ENCODE data around the gene SLC37A1.

SLC37A1 gene

DNA sequence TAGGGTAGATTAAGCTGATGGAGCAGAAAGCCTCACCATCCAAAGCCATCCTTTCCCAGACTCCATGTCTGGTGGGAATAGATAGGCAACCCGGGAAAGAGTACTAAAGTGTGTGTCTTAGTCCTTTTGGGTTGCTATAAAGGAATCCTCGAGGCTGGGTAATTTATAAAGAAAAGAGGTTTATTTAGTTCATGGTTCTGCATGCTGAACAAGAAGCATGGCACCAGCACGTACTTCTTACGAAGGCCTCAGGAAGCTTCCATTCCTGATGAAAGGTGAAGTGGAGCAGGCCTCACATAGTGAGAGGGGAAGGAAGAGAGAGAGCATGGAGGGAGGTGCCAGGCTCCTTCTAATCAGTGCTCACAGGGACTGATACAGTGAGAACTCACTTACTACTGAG is 6.2 kb upstream of the SLC37A1 start:
- DNase-seq (ENCODE audit: low spot score), result no peak

DNA sequence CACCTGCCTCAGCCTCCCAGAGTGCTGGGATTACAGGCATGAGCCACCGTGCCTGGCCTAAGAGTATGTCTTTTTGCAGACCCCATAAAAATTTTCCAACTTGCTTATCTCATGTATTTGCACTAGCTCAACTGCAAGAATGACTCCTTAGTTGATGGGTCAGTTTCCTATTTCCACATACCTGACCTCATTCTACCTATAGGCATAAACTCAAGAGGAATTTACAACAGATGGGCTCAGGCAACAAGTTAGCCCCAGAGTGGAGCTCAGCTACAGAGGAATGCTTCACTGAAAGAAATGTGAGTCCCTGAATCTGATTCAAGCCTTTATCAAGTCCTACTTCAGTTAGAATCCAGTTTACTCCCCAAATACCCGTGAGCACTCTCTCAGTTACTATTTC is 5.3 kb upstream of the SLC37A1 start:
- DNase-seq (ENCODE audit: low spot score), result no peak

DNA sequence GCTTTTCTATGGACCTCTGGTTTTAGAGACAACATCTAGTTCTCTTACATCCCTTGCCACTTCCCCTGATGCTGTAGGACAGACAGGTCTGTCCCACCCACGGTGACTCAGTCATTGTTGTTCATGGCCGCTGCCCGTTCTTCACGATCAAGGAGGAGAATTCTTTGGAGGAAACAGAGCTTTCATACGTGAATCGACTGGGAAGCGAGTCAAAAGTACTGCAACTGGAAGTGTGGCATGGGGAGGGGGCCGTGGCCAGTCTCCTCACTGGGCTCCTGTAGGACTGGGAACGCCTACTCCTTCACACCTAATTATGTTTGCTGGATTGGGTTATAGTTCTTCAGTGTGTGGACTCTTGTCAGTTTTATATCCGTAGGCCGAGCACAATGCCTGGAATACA is 4.4 kb upstream of the SLC37A1 start:
- no peak for DNase-seq (ENCODE audit: low spot score)

DNA sequence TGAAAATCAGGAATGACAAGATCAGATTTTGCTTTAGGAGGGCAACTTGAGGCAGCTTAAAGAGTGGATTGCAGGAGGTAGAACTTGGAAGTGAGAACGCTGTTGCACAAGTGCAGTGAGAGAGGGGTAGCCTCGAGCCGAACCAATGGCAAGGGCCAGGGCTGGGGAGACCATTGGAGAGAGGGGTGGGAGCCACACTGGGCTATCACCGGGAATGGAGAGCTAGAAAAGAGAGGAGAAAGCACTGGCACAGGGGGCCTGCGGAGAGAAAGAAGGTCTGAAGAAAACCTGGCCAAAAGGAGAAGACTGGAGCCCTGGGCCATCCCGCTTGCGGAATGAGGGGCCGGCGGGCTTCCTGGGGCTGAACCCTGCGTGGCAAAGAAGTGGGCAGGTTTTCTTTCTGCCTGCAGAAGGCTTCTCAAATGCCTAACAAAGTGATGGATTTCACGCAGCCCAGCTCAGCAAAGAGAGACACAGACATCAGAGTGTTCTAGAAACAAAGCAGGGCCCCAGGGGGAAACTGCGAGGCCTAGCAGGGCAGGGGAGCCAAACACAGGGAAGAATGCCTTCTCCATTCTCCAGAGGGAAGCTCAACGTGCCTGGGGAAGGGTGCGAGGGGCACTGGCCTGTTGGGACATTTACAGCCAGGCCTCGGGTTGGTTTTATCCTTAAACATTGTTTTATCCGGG is 1.2 kb upstream of the SLC37A1 start:
- no peak for DNase-seq (ENCODE audit: low spot score)

DNA sequence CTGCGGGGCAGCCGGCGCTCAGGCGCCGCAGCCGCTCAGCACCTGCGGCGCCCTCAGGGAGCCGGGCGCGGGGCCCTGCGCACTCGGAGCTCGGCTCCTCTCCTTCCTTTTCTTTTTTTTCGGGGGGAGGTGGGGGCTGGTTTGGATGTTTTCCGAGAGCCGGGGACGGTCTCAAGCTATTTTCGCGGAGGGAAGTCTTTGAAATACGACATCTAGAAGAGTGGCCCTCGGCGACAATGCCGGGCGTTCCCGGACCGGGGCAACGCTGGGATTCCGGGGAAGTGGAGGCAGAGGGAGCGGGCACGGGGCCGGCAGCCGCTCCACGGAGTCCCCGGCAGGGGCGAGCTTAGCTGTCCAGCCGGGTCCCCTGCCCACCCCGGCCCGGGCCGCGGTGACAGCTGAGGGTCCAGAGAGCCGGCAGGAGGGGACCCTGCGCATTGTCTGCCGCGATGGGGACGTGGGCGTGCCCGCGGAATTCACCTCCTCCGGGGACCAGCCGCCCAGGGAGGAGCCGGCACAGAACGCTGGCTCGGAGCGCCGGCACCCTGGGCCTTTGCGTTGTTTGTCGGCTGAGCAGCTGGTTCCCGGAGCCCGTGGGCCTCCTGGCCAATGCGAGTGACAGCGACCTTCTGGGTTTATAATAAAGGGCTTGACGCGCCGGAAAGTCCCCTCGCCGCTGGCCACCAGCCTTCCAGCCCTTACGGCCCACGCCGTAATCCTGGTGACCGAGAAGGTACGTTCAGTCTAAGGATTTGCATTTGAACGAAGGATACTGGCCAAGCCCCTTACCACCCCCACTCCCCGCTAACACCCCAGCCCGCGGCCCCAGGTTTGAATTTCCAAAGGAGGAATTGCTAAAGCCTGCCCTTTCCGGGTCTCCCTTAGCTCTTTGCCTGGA is 582 bp downstream of the SLC37A1 start:
- peak; percentile 63 for DNase-seq (ENCODE audit: low spot score)

DNA sequence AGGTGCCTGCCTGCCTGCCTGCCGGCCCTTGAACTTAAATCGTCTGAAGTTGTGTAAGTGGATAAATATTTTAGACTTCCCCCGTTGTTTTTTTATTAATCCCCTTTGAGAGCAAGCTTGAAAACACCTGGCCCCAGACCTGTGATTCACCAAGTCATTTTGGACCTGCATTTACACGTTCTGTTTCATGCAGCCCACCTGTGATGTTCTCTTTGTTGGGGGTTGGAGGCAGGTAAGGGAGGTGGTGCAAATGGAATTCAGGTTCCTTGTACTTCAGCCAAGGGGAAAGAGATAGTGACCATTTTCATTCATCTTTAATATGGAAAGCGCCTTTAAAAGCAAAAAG is 1.2 kb downstream of the SLC37A1 start:
- no peak for DNase-seq (ENCODE audit: low spot score)

DNA sequence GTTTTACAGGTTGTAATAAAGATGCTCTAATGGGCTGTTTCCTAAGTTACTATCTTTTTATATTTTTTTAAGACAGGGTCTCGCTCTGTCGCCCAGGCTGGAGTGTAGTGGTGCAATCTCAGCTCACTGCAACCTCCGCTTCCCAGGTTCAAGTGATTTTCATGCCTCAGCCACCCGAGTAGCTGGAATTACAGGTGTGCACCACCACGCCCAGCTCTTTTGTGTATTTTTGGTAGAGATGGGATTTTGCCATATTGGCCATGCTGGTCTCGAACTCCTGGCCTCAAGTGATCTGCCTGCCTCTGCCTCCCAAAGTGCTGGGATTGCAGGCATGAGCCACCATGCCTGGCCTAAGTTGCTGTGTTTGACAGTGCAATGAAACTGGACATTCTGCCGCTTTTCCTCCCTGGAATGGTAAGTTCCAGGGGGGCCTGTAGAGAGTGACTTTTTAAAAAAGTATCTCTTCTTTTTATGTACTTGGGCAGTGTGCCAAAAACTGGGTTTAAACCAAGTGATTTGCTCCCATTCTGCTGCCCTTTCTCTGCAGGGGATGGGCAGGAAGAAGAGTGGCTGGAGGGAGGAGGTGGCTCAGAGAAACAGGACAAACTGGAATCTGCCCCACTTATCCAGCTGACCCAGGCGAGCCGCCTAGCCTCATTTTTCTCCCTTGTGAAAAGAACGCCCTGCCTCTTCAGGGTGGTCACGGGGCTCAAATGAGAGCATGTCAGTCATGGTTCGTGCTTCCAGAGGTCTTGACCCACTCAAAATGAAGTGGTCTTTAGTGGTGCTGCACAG is 2.3 kb downstream of the SLC37A1 start:
- DNase-seq (ENCODE audit: low spot score), result no peak

DNA sequence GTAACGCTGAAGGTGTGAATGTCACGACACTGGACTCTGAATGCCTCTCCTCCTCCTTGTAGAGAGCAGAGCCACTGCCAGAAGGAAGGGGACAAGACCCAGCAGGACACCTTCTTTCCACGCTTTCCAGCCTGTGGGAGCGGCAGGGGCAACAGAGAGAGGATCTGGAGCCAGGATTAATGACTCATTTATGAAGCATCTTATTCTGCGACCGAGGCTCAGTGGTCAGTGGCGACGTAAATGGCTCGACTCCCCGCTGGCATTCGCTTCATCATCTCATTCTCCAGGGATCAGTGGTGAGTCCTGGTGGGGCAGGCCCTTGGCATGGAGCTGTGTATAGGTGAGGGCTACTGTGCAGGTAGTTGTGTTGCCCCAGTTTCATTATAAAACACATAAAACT is 4.6 kb downstream of the SLC37A1 start:
- DNase-seq (ENCODE audit: low spot score), result peak; percentile 91

DNA sequence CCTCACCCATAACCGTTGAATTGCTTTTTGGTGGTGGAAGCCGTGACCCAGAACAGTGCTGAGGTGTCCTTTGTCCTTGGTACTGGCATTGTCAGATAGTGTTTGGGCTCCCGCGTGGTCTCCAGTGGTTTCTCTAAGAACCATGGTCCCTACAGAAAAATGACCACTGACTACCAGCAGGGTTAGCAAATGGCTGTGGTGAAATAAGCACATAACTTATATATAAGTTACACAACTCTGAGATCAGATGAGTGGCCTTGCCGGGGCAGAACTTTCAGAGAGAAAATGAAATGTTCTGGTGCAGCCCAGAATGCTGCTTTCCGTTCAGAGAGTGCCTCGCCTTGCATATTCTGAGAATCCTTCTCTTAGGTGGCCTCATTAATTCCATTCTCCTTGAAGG is 5.0 kb downstream of the SLC37A1 start:
- DNase-seq (ENCODE audit: low spot score), result no peak

DNA sequence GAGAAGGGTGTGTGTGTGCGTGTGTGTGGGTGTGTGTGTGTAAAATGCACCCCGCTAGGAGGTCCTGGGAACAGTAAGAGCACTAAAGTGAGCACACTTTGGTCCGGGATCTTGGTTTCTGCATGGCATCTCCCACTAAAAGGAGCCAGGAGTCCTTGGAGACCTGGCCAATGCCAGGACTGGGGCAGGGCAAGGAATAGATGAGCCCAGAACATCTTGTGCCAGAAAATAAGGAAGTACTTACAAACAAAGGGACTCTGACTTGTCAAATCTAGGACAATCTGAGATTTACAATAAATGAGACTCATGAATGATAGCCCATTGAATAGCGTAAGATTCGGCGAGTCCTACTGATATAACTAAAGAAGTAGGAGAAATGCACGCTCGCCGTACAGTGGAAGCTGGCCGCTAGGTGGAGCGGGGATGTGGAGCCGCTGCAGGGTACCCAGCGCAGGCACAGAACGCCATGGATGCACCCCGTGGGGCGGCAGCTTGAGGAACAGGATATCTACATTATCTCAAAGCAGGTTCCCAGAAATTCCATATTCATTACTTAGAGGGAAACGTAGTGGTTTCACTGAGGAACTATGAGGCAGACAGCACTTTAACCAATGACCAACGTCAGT is 7.1 kb downstream of the SLC37A1 start:
- no peak for DNase-seq (ENCODE audit: low spot score)

DNA sequence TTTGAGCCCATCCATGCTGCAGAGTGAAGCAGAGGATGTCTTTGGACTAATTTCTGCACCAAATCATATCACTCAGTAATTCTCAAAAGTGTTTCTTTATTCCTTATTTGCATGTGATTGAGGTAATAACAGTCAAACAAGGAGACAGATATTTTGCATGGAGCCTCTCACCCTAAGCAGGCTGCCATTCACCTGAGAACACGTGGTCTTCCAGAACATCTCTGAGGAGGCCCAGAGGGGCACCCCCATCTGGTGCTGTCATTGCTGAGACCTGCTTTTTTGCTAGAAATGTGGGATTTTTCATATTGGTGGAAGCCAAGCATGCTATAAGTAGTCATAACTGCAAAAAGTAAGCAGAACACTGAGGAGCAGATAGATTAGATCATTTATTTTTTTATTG is 7.7 kb downstream of the SLC37A1 start:
- no peak for DNase-seq (ENCODE audit: low spot score)

DNA sequence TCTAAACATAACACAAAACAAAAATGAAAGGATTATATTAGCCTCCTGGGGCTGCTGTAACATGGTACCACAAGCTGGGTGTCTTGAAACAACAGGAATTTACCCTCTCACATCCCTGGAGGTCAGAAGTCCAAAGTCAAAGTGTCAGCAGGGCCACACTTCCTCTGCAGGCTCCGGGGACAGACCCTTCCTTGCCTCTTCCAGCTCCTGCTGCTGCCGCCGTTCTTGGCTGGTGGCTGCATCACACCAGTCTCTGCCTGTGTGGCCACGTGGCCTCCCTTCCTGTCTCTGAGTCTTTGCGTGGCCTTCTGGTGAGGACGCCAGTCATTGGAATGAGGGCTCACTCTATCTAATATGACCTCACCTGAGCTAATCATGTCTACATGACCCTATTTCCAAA is 8.2 kb downstream of the SLC37A1 start:
- DNase-seq (ENCODE audit: low spot score), result no peak

DNA sequence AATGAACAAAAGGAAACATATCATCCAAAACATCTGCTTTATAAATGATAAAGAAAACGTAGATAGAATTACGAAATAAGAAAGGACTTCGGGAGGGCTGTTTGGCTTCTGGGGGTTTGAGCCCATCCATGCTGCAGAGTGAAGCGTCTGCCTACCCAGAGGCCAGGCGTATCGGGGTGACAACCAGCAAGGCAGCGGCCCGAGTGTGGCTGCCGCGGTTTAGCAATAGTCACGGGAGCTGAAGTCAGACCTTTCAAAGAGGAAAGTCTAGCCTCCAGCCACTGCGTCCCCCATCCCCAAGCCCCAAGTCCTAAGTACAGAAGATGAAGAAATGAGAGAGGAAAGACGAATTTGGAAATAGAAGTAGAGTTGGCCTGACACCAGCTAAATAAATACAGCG is 8.6 kb downstream of the SLC37A1 start:
- DNase-seq (ENCODE audit: low spot score), result no peak

DNA sequence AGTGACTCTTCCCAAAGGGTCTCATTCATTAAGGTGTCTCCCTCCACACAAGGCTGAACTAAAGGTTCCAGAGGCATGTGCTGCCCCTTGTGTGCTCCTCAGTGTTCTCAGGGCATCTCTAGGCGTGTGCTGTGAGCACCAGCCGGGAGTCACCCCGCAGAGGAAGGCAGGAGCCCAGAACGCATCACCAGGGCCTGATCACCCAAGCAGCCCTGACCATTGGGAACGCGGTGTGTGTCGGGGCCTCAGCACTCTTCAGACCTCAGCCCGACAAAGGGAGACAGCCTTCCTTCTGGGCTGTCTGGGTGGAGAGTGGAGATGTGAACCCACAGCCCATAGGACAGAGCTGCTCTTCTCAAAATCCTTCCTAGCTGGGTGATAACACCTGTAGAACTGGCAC is 9.1 kb downstream of the SLC37A1 start:
- DNase-seq (ENCODE audit: low spot score), result no peak

DNA sequence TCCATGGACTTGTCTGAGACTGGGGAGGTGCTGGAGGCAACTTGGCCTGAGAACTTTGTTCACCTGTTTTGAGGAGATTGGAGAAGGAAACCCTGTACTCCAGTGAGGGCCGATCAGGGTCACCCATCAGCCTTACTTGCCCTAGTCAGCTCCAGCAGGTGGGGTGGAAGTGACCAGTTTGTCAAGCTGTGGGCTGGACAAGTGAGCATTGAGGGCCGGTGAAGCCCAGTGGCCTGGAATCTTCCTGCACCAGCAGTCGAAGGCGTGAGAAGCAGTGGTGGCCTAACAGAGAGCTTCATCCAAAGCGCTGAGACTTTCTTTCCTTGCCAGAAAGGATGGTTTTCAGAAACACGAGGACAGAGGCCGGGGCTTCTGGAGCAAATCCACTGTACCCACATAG is 9.6 kb downstream of the SLC37A1 start:
- DNase-seq (ENCODE audit: low spot score), result no peak

DNA sequence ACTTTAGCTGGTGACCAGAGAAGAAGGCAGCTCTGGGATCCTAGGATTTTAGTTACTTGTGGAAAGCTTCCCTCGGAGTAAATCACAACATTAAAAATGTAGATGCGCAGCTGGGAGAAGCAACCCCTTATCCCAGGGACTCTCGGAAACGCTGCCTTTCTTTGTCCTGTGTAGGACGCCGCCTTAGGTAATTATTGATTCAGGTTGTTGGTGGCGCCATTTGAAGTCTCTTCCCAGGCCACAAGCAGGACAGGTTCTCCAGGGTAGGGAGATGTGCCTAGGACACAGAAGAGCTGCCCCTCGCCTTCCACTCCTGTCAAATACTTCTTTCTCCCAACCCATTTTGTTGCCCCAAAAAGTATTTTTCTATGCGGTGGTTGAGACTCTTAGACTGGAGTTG is 10.3 kb downstream of the SLC37A1 start:
- DNase-seq (ENCODE audit: low spot score), result no peak

DNA sequence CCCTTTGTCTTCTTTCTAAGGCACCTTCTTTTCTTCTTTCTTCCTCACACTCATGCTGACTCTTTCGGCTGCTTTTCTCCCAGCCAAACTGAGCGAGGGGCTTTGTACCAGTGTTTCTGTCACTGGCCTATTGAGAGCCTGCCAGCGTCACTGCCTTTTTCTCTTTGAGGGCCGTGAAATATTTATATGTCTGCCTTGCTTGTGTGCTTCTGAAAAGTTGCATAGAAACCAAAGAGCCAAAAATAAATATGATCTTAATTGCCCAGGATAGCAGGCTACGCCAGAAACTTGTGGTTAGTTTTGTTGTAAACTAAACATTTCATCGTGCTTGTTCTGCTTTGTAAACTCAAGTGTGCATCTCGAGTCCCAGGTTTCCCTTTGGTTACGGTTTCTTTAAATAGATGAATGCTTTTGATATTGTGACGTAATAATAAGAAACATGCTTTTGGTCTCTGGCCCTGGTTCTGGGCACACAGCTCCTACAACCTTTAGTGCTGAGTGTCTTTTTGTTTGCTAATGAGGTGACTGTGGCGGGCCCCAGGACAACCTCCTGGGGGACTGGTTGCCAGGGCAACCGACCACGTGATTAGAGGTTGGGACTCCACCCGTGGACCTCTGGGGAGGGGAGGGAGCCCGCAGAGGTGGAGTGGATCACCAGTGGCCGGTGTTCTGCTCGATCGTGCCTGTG is 10.8 kb downstream of the SLC37A1 start:
- DNase-seq (ENCODE audit: low spot score), result peak; percentile 54

DNA sequence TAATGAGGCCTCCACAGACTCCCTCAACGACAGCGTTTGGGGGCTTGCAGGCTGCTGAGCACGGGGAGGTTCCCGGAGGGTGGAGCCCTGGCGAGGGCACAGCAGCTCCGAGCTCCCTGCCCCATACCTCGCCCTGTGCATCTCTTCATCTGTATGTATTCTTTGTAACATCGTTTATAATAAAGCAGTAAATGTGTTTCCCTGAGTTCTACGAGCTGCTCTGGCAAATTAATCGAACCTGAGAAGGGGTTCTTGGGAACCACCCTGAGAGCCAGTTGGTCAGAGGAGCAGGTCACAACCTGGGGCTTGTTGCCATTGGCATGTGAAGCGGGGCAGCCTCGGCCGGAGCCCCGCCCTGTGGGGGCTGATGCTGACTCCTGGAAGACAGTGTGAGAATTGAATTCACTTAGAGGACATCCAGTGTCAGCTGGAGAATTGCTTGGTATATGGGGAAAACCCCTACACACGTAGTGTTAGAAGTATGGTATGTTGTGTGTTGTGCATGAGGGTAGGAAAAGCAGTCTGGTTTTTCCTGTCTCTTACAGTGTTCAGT is 11.5 kb downstream of the SLC37A1 start:
- DNase-seq (ENCODE audit: low spot score), result no peak

DNA sequence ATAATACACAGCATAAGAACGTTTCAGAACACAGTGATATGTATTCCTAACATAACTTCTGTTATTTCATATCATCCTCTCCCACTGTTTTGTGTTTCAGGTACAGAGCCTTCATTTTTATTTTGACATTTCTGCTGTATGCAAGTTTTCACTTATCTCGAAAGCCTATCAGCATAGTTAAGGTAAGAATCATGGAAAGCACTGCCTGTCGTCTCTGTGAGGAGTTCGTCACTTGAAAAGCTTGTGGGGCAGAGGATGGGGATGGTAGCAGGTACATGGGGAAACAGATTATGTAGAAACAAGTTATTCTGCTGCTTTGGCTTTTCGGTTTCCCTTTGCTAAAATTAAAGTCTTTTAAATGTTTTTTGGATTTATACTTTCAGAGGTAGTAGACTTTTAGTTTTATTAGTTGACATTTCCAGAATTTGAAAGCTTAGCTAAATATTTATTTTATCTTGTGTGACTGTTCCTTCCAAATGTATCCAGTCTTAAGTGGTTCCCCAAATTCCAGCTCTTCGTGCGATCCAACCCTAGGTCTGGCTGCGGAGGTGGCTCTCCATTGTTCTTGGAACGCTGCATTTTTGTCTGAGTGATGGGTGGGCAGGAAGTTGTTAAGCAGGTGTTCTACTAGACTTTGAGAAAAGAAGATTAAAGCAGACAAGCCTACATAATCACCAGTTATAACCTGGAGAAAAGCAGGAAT is 12.2 kb downstream of the SLC37A1 start:
- no peak for DNase-seq (ENCODE audit: low spot score)

DNA sequence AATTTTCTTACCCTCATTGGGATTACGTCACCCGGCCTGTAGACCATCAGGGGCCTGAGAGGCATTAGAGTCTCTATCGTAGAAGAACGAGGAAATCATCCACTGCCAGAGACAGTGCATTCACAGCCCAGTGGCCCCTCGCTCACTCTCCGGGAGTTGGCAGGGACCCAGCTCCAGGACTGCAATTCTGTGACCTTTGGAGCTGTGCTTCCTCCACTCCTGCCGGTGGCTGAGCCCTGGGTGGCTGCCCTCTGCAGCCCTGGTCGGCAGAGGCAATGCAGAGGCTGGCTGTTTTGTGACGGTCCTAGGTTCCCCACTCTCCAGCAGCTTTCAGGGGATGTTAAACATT is 12.7 kb downstream of the SLC37A1 start:
- DNase-seq (ENCODE audit: low spot score), result no peak

DNA sequence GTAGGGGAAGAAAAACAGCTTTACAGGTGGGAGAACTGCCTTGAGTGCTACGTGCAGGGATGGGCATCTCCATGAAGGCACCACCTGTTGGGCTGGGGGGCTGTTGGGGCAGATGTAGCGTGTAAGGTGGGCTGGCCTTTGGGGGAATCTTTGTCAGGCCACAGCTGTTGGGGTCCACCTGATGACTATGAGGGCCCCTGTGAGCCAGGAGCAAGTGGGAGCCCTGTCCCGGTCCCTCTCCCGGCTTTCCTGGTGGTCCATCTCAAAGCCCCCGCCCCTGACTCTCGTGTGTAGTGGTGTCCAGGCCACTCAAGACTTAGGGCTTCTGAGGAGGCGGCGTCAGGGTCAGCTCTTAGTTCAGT is 13.5 kb downstream of the SLC37A1 start:
- DNase-seq (ENCODE audit: low spot score), result no peak
